CD4-positive, alpha-beta T cell treated with Interleukin-10 for 1 hour (primary cell): ENCODE results near the gene MUSK.
A peak's percentile ranks its signal among the peaks of the same experiment; 100 is the strongest.
"Not testable (repeated sequence)": the region's sequence is repeated elsewhere in the genome, so short reads cannot be mapped to it uniquely, and the experiment has no call there.

ENCODE experiments used
- DNase-seq: peaks from one replicate; pipeline ENCODE4 v3.0.0-alpha.2; 2020

MUSK gene

GRCh38 chr9:110668570-110669167 is at the start of gene MUSK:
TSS of gene MUSK (plus strand) at chr9:110668791. CDS start at chr9:110668905, 114 bp downstream.
- DNase-seq, result no peak

GRCh38 chr9:110619831-110620230 is 48.8 kb upstream of the MUSK start:
- no peak for DNase-seq

GRCh38 chr9:110620726-110621125 is 47.9 kb upstream of the MUSK start:
- DNase-seq, result no peak

GRCh38 chr9:110622368-110622767 is 46.2 kb upstream of the MUSK start:
- DNase-seq, result no peak

GRCh38 chr9:110623462-110624025 is 45.0 kb upstream of the MUSK start:
- DNase-seq, result peak; percentile 14

GRCh38 chr9:110626101-110626829 is 42.3 kb upstream of the MUSK start:
- DNase-seq, result no peak

GRCh38 chr9:110635589-110635988 is 33.0 kb upstream of the MUSK start:
- no peak for DNase-seq

GRCh38 chr9:110638381-110638954 is 30.1 kb upstream of the MUSK start:
- DNase-seq, result no peak

GRCh38 chr9:110640736-110641135 is 27.9 kb upstream of the MUSK start:
- no peak for DNase-seq

- no peak for DNase-seq
Observed at GRCh38 chr9:110641293-110641692, 27.3 kb upstream of the MUSK start.

GRCh38 chr9:110648696-110649095 is 19.9 kb upstream of the MUSK start:
- DNase-seq, result no peak

GRCh38 chr9:110650261-110650660 is 18.3 kb upstream of the MUSK start:
- DNase-seq, result no peak

- DNase-seq, result no peak
Observed at GRCh38 chr9:110650991-110651411, 17.6 kb upstream of the MUSK start.

- DNase-seq, result no peak
Observed at GRCh38 chr9:110655754-110656641, 12.6 kb upstream of the MUSK start.

- no peak for DNase-seq
Observed at GRCh38 chr9:110659891-110660541, 8.6 kb upstream of the MUSK start.

GRCh38 chr9:110669433-110669832 is 842 bp downstream of the MUSK start:
- DNase-seq, result no peak

GRCh38 chr9:110671849-110672248 is 3.3 kb downstream of the MUSK start:
- no peak for DNase-seq

GRCh38 chr9:110672873-110673510 is 4.4 kb downstream of the MUSK start:
- DNase-seq, result no peak

GRCh38 chr9:110687497-110687896 is 18.9 kb downstream of the MUSK start:
- DNase-seq, result no peak

- no peak for DNase-seq
Observed at GRCh38 chr9:110688329-110688728, 19.7 kb downstream of the MUSK start.

GRCh38 chr9:110691002-110691549 is 22.5 kb downstream of the MUSK start:
- no peak for DNase-seq

GRCh38 chr9:110695846-110696245 is 27.3 kb downstream of the MUSK start:
- DNase-seq, result not testable (repeated sequence)
